ENCODE data around the gene RRP1. TPM values are rescaled to one million over a fixed set of nuclear protein-coding genes. Genes with fewer than 3 reads are reported as not detected.

Gene RRP1
- total RNA-seq, 3 donors from 2014 or later: 15.9 to 16.3 (median 16.3) TPM

DNA sequence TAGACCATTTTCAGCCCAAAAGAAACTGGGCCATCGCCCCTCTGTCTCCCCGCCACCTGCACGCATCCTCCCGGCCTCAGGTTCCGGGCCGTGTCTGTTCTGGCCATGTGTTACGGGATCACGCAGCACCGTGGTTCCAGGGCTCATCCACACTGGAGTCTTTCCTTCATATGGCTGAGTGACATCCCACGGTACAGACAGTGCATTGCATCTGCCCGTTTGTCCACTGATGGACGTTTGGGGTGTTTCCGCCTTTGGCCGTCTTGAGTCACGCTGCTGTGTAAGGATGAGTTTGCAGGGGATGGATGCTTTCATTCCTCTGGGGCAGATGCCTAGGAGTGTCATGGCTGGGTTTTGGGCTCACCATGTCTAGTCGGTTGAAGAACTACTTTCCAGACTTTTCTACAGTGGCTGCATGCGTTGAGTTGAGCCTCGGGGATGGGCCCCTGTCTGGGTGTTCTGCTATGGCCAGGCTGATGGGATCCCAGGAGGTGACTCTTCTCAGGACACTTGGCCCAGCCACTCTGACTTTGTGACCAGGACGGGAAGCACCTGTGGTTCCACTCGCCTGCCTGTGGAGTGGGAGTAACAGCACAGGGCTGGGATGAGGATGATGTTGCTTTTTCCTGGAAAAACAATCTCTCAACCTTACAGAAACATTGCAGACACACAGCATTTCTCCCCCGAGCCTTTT is 16.8 kb downstream of the RRP1 start:
- intact Hi-C loops (cut with DNase I, micrococcal nuclease): no loop called here
- H3K36me3 ChIP-seq (ENCODE audit: low read depth): no peaks in the 10 kb centered on the region

DNA sequence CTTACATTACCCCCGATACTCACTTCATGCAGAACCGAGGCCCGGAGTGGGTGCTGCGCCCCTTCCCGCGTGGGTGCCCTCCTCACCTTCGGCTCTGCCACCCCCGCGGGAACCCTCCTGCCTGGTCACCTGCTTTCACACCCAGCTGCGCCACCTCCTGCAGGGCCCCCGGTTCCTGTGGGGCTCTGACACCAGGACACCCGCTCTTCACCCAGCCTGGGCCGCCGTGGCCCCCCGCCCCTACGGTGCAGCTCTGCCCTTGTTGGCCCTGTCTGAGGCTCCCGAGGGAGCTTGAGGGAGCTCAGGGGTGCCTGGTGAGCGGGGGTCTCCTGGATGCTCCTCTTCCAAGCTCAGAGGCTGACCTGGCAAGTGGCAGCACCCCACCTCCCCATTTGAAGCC is 19.0 kb downstream of the RRP1 start:
- intact Hi-C loops (cut with DNase I, micrococcal nuclease): no loop called here
- Histone ChIP-seq H3K4me3 (no peak overlapping the region), H3K36me3 (ENCODE audit: low read depth) (no peaks in the 10 kb centered on the region), H3K4me1 (ENCODE audit: low read depth) (peaks cover 20% of the 10 kb centered on the region), H3K9me3 (no peaks in the 10 kb centered on the region)
- TF ChIP-seq, protein P1, sequence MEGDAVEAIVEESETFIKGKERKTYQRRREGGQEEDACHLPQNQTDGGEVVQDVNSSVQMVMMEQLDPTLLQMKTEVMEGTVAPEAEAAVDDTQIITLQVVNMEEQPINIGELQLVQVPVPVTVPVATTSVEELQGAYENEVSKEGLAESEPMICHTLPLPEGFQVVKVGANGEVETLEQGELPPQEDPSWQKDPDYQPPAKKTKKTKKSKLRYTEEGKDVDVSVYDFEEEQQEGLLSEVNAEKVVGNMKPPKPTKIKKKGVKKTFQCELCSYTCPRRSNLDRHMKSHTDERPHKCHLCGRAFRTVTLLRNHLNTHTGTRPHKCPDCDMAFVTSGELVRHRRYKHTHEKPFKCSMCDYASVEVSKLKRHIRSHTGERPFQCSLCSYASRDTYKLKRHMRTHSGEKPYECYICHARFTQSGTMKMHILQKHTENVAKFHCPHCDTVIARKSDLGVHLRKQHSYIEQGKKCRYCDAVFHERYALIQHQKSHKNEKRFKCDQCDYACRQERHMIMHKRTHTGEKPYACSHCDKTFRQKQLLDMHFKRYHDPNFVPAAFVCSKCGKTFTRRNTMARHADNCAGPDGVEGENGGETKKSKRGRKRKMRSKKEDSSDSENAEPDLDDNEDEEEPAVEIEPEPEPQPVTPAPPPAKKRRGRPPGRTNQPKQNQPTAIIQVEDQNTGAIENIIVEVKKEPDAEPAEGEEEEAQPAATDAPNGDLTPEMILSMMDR (IDR thresholded peaks at IDR 0.05): no peak
- ATAC-seq (no peak), DNase-seq (no peak)

More for the DNA sequence above, 16.8 kb downstream of the RRP1 start:
- ATAC-seq: no peak
- no peak for DNase-seq
- Histone ChIP-seq H3K4me1 (ENCODE audit: low read depth) (peaks cover 7% of the 10 kb centered on the region), H3K9me3 (no peaks in the 10 kb centered on the region), H3K4me3 (no peak overlapping the region)
- TF ChIP-seq, protein P1 (IDR thresholded peaks at IDR 0.05): no peak

DNA sequence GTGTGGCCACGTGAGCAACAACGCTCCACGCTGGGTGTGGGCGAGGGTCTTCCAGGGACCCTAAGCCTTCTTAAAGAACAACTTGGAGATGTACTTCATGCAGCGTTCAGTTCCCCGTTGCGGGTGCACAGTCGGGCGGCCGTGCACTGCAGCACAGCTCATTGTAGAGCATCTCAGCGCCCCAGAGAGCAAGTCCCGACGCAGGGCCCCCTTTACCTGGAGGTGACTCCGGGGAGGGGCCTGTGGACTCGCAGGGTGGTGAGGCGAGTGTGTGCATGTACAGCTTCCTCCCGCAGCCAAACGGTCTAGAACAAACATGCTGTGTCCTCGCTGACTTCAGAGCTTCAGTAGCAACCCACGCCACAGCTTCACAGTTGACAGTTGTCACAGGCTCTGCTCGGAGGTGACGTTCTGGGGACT is 19.5 kb downstream of the RRP1 start:
- no peak for ATAC-seq
- Histone ChIP-seq H3K4me3 (no peak overlapping the region), H3K36me3 (ENCODE audit: low read depth) (no peaks in the 10 kb centered on the region), H3K4me1 (ENCODE audit: low read depth) (peaks cover 20% of the 10 kb centered on the region), H3K9me3 (no peaks in the 10 kb centered on the region)
- DNase-seq: no peak
- intact Hi-C loops (cut with DNase I, micrococcal nuclease): no loop called here
- TF ChIP-seq, protein P1 (IDR thresholded peaks at IDR 0.05): no peak

DNA sequence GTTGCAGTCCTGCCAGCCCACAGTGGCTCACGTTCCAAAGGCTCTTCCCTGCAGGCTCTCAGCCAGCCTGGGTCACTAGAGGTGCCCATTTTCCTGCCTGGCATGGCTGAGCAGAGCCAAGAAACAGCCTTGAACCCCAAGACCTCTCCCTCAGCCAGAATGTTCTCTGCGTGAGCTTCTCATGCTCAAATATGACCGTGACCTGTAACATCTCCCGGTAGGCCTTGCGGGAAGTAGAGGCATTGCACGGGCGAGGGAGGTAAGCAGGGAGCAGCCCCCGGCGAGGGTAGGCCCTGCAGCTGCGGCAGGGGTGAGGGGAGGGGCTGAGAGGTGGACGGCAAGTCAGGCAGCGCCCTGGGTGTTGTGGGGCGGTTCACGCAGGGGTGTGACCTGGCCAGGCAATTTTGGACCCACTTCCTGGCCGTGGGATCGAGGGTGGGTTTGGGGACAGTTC is 20.0 kb downstream of the RRP1 start:
- Histone ChIP-seq H3K4me1 (ENCODE audit: low read depth) (peaks cover 20% of the 10 kb centered on the region), H3K9me3 (no peaks in the 10 kb centered on the region), H3K36me3 (ENCODE audit: low read depth) (no peaks in the 10 kb centered on the region), H3K4me3 (no peak overlapping the region)
- DNase-seq (no peak), ATAC-seq (no peak)
- TF ChIP-seq, protein P1 (IDR thresholded peaks at IDR 0.05): no peak
- intact Hi-C loops (cut with DNase I, micrococcal nuclease): no loop called here

DNA sequence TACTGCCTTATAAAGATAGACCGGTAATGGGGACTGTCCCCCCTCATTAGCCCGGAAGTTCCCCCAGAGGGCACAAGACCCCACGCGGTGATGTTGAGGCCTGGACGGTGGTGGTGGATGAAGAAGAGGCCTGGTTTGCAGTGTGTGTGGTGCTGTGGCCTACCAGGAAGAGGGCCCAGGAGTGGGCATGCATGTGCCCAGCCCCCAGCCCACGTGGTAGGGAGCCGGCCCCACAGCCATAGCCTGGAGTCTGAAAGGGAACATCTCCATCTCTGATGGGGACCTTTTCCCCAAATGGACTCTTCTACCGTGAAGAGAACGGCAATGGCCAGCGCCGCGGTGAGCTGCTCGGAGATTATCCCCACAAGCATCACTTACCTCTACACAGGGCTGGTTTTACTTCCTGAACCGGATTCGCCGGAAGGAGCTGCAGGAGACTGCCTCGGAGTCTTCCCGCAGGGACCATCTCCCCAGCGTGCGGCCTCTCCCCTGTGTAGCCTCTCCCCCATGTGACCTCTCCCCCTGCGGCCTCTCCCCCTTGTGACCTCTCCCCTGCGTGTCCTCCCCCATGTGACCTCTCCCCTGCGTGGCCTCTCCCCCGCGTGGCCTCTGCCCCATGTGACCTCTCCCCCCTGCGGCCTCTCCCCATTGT is 20.6 kb downstream of the RRP1 start:
- TF ChIP-seq, protein P1 (IDR thresholded peaks at IDR 0.05): no peak
- ATAC-seq (no peak), DNase-seq (no peak)
- H3K36me3 ChIP-seq (ENCODE audit: low read depth): no peaks in the 10 kb centered on the region
- no peaks in the 10 kb centered on the region for H3K9me3 ChIP-seq
- intact Hi-C loops (cut with DNase I, micrococcal nuclease): loop anchor here in 1 of 2 donors (5.0 kb wide), 1 partner anchor 167 kb away; no protein-coding TSS in a partner anchor
- no peak overlapping the region for H3K4me3 ChIP-seq
- peaks cover 22% of the 10 kb centered on the region for H3K4me1 ChIP-seq (ENCODE audit: low read depth)

Measured in mucosa of descending colon (tissue), 3 donors.